ENCODE data around the gene FNDC11. TPM values are rescaled to one million over a fixed set of nuclear protein-coding genes. Genes with fewer than 3 reads are reported as not detected.
A peak's percentile ranks its signal among the peaks of the same experiment; 100 is the strongest.

FNDC11 gene
- total RNA-seq, 2 donors from 2014 or later: 0.66 to 2.9 TPM

GRCh38 chr20:63534427-63534830 is 19.5 kb upstream of the FNDC11 start:
- intact Hi-C loops (cut with DNase I): loop anchor here (10.0 kb wide), 1 partner anchor 320 kb away; no protein-coding TSS in a partner anchor
- ATAC-seq (no peak), DNase-seq (no peak)
- 39 to 53% methylated on average over 4 to 6 of the region's 12 CpGs for WGBS, 2 donors
- no peaks in the 10 kb centered on the region for H3K36me3 ChIP-seq (replicated peaks in 1 of 2; ENCODE audit: insufficient read depth in 1 of 2, low read depth in 2 of 2)
- no peaks in the 10 kb centered on the region for H3K27me3 ChIP-seq
- no peaks in the 10 kb centered on the region for H3K9me3 ChIP-seq
- H3K27ac ChIP-seq: peak overlapping the region; percentile 16 to 55 (median 44)
- H3K4me3 ChIP-seq: no peak overlapping the region
- H3K4me1 ChIP-seq: peaks cover 35% of the 10 kb centered on the region
- TF ChIP-seq CTCF (IDR thresholded peaks at IDR 0.05) (no peak), POLR2A (IDR thresholded peaks at IDR 0.05) (no peak)

- no peak overlapping the region for H3K4me3 ChIP-seq
- no peaks in the 10 kb centered on the region for H3K36me3 ChIP-seq (replicated peaks in 1 of 2; ENCODE audit: insufficient read depth in 1 of 2, low read depth in 2 of 2)
- H3K9me3 ChIP-seq: no peaks in the 10 kb centered on the region
- peak overlapping the region in 1 of 4 donors; percentile 16 for H3K27ac ChIP-seq
- TF ChIP-seq CTCF (IDR thresholded peaks at IDR 0.05) (no peak), POLR2A (IDR thresholded peaks at IDR 0.05) (no peak)
- H3K4me1 ChIP-seq: peaks cover 35% of the 10 kb centered on the region
- ATAC-seq (no peak), DNase-seq (peak in 1 of 4 donors; percentile 58)
- WGBS, 2 donors: 78 to 84% methylated on average over 23 to 41 of the region's 49 CpGs
- no peaks in the 10 kb centered on the region for H3K27me3 ChIP-seq
- intact Hi-C loops (cut with DNase I): loop anchor here (10.0 kb wide), 1 partner anchor 320 kb away; no protein-coding TSS in a partner anchor
Observed at GRCh38 chr20:63534831-63535651, 18.9 kb upstream of the FNDC11 start.

- peak in 2 of 4 donors; percentile 47 to 71 for DNase-seq
- 49 to 54% methylated on average over 12 to 34 of the region's 35 CpGs for WGBS, 2 donors
- intact Hi-C loops (cut with DNase I): loop anchor here (10.0 kb wide), 1 partner anchor 318 kb away; no protein-coding TSS in a partner anchor
Observed at GRCh38 chr20:63536241-63536977, 17.6 kb upstream of the FNDC11 start.

GRCh38 chr20:63536997-63537524 is 16.9 kb upstream of the FNDC11 start, which contains the start of gene PTK6:
Gene PTK6 (minus strand): TSS chr20:63537376. CDS start chr20:63537314, 62 bp downstream.
- peak within 1 kb of the TSS; percentile 62 to 89 (median 86) for H3K27ac ChIP-seq
- no peaks in the 10 kb centered on the region for H3K9me3 ChIP-seq
- H3K4me1 ChIP-seq: peaks cover 35% of the 10 kb centered on the region
- H3K36me3 ChIP-seq (replicated peaks in 1 of 2; ENCODE audit: insufficient read depth in 1 of 2, low read depth in 2 of 2): no peaks in the 10 kb centered on the region
- ATAC-seq: peak; percentile 2
- no peaks in the 10 kb centered on the region for H3K27me3 ChIP-seq
- peak in 3 of 4 donors; percentile 53 to 64 (median 62) for DNase-seq
- intact Hi-C loops (cut with DNase I): loop anchor here (10.0 kb wide), 1 partner anchor 318 kb away; no protein-coding TSS in a partner anchor
- no peak within 1 kb of the TSS for H3K4me3 ChIP-seq
- TF ChIP-seq POLR2A (IDR thresholded peaks at IDR 0.05): no peak
- TF ChIP-seq CTCF (IDR thresholded peaks at IDR 0.05): no peak
- 67 to 84% methylated on average over 5 to 29 of the region's 29 CpGs for WGBS, 2 donors

More at GRCh38 chr20:63536241-63536977, 17.6 kb upstream of the FNDC11 start:
- no peaks in the 10 kb centered on the region for H3K9me3 ChIP-seq
- TF ChIP-seq POLR2A (IDR thresholded peaks at IDR 0.05): peak in 1 of 3 donors; percentile 19
- no peak for TF ChIP-seq CTCF (IDR thresholded peaks at IDR 0.05)
- no peaks in the 10 kb centered on the region for H3K27me3 ChIP-seq
- ATAC-seq: no peak
- H3K4me3 ChIP-seq: no peak overlapping the region
- no peaks in the 10 kb centered on the region for H3K36me3 ChIP-seq (replicated peaks in 1 of 2; ENCODE audit: insufficient read depth in 1 of 2, low read depth in 2 of 2)
- H3K4me1 ChIP-seq: peaks cover 35% of the 10 kb centered on the region
- peak overlapping the region; percentile 25 to 89 (median 76) for H3K27ac ChIP-seq
